GM21737 (cell line): ENCODE data around the gene ZNF79.

ENCODE experiments used
- ATAC-seq: cut with Tn5 transposase; IDR thresholded peaks from one replicate; pipeline ENCODE4 v1.9.1; 2021; ENCODE audit warnings: mild to moderate bottlenecking, moderate library complexity; ENCODE audit not compliant: unreplicated experiment

ZNF79 gene

GRCh38 chr9:127397646-127398274 lies 26.4 kb upstream of the ZNF79 start:
- ATAC-seq = no peak

- no peak for ATAC-seq
These were observed 25.9 kb upstream of the ZNF79 start for GRCh38 chr9:127398275-127398647.

- ATAC-seq = no peak
These were observed 25.3 kb upstream of the ZNF79 start for GRCh38 chr9:127398715-127399400.

GRCh38 chr9:127399736-127400269 lies 24.4 kb upstream of the ZNF79 start:
- no peak for ATAC-seq

GRCh38 chr9:127402401-127403090 lies 21.6 kb upstream of the ZNF79 start:
- no peak for ATAC-seq

GRCh38 chr9:127403507-127404192 lies 20.5 kb upstream of the ZNF79 start:
- no peak for ATAC-seq

GRCh38 chr9:127404631-127405030 lies 19.6 kb upstream of the ZNF79 start:
- ATAC-seq = no peak

GRCh38 chr9:127405344-127406125 lies 18.6 kb upstream of the ZNF79 start:
- ATAC-seq = no peak

- ATAC-seq = no peak
These were observed 17.2 kb upstream of the ZNF79 start for GRCh38 chr9:127406799-127407491.

GRCh38 chr9:127407492-127407843 lies 16.7 kb upstream of the ZNF79 start:
- ATAC-seq = no peak

- no peak for ATAC-seq
These were observed 13.1 kb upstream of the ZNF79 start for GRCh38 chr9:127411122-127411521.

GRCh38 chr9:127415141-127415540 lies 9.0 kb upstream of the ZNF79 start:
- ATAC-seq = no peak

GRCh38 chr9:127415657-127416056 lies 8.5 kb upstream of the ZNF79 start:
- no peak for ATAC-seq

- no peak for ATAC-seq
These were observed 6.8 kb upstream of the ZNF79 start for GRCh38 chr9:127417131-127418036.

GRCh38 chr9:127418037-127418471 lies 6.1 kb upstream of the ZNF79 start:
- ATAC-seq = no peak

GRCh38 chr9:127419348-127419747 lies 4.8 kb upstream of the ZNF79 start:
- no peak for ATAC-seq

- no peak for ATAC-seq
These were observed 3.1 kb upstream of the ZNF79 start for GRCh38 chr9:127421057-127421456.

- ATAC-seq = no peak
These were observed 1.9 kb upstream of the ZNF79 start for GRCh38 chr9:127422133-127422782.
